Neural cell (in vitro differentiated cells): Measurements from ENCODE around the gene KCNQ1OT1.

ENCODE experiments used
- EP300 ChIP-seq: fragments of 450-650 bp; conservative IDR thresholded peaks from 2 replicates; pipeline ENCODE4 v1.6.1; 2014; ENCODE audit warnings: antibody characterized with exemption, mild to moderate bottlenecking, moderate library complexity; ENCODE audit not compliant: poor library complexity, severe bottlenecking
- EZH2 ChIP-seq: fragments of 200-600, 300-800 bp; shearing (Covaris generic), sonication (generic); IDR thresholded peaks from 2 replicates; pipeline ENCODE4 v1.6.1; 2014; ENCODE audit warnings: antibody characterized with exemption, low read length, borderline replicate concordance, mild to moderate bottlenecking; ENCODE audit not compliant: insufficient read depth, poor library complexity, severe bottlenecking
- POLR2AphosphoS5 ChIP-seq: IDR thresholded peaks from 2 replicates; pipeline ENCODE4 v1.6.1; 2012
- RAD21 ChIP-seq: fragments of 450-650 bp; conservative IDR thresholded peaks from 2 replicates; pipeline ENCODE4 v1.6.1; 2014; ENCODE audit warnings: antibody characterized with exemption, mild to moderate bottlenecking, moderate library complexity
- SMC3 ChIP-seq: fragments of 450-650 bp; conservative IDR thresholded peaks from 2 replicates; pipeline ENCODE4 v1.6.1; 2014; ENCODE audit warnings: antibody characterized with exemption, mild to moderate bottlenecking, moderate library complexity; ENCODE audit not compliant: poor library complexity
- TF ChIP-seq, protein P1 (sequence below): fragments of 450-650 bp; IDR thresholded peaks from 2 replicates; pipeline ENCODE4 v1.5.1; 2014; ENCODE audit warnings: antibody characterized with exemption, mild to moderate bottlenecking, moderate library complexity; ENCODE audit not compliant: poor library complexity, severe bottlenecking
- TF ChIP-seq, protein P2 (sequence below): IDR thresholded peaks from 2 replicates; pipeline ENCODE4 v1.6.1; 2012; ENCODE audit warnings: borderline replicate concordance

DNA sequence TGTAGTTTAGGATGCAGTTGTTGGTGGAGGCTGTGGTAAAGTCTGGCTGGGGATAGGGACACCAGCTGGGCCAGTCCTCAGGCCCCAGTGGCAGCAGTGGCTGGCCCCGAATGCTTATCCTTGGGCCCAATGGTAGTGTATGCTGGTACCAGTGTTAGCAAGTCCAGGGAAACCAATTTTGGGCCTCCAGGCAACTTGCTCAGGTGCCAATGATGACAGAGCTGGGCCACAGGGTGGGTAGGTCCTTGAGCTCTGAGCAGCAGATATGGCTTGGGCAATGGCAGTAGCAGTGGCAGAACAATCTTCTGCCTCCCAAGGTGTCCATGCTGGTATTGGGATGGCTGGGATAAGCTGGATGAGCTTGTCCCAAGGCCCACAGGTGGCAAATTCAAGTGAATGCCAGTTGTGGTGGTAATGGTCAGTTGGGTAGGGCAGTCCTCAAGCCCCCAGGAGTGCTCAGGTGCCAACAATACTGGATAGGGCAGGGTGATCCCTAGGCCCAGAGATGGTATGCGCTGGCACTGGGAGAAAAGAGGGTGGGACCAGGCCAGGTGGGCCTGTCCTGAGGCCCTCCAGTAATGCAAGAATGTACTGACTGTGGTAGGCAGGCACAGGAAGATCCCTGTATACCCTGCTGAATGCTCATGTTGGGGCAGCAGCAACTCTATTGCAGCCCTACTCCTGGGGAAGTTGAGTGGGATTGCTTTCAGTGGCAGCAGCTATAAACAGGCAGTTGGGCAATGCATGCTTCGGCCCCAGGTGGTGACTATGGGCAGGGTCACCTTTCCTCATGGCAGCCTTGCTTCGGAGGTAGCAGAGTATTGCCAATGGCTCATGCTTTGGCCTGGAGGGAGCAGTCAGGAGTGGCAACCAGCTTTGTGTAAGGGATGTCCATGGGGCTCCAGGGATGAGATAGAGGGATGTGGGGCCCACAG lies 54.7 kb downstream of the KCNQ1OT1 start:
- no peak for TF ChIP-seq POLR2AphosphoS5
- TF ChIP-seq, protein P1, sequence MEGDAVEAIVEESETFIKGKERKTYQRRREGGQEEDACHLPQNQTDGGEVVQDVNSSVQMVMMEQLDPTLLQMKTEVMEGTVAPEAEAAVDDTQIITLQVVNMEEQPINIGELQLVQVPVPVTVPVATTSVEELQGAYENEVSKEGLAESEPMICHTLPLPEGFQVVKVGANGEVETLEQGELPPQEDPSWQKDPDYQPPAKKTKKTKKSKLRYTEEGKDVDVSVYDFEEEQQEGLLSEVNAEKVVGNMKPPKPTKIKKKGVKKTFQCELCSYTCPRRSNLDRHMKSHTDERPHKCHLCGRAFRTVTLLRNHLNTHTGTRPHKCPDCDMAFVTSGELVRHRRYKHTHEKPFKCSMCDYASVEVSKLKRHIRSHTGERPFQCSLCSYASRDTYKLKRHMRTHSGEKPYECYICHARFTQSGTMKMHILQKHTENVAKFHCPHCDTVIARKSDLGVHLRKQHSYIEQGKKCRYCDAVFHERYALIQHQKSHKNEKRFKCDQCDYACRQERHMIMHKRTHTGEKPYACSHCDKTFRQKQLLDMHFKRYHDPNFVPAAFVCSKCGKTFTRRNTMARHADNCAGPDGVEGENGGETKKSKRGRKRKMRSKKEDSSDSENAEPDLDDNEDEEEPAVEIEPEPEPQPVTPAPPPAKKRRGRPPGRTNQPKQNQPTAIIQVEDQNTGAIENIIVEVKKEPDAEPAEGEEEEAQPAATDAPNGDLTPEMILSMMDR: no peak
- TF ChIP-seq EZH2: no peak
- TF ChIP-seq, protein P2, sequence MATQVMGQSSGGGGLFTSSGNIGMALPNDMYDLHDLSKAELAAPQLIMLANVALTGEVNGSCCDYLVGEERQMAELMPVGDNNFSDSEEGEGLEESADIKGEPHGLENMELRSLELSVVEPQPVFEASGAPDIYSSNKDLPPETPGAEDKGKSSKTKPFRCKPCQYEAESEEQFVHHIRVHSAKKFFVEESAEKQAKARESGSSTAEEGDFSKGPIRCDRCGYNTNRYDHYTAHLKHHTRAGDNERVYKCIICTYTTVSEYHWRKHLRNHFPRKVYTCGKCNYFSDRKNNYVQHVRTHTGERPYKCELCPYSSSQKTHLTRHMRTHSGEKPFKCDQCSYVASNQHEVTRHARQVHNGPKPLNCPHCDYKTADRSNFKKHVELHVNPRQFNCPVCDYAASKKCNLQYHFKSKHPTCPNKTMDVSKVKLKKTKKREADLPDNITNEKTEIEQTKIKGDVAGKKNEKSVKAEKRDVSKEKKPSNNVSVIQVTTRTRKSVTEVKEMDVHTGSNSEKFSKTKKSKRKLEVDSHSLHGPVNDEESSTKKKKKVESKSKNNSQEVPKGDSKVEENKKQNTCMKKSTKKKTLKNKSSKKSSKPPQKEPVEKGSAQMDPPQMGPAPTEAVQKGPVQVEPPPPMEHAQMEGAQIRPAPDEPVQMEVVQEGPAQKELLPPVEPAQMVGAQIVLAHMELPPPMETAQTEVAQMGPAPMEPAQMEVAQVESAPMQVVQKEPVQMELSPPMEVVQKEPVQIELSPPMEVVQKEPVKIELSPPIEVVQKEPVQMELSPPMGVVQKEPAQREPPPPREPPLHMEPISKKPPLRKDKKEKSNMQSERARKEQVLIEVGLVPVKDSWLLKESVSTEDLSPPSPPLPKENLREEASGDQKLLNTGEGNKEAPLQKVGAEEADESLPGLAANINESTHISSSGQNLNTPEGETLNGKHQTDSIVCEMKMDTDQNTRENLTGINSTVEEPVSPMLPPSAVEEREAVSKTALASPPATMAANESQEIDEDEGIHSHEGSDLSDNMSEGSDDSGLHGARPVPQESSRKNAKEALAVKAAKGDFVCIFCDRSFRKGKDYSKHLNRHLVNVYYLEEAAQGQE: no peak
- no peak for TF ChIP-seq RAD21
- no peak for TF ChIP-seq SMC3
- no peak for TF ChIP-seq EP300
